Tibial nerve (tissue), 4 donors: ENCODE measurements around the gene CUL9. TPM values are rescaled to one million over a fixed set of nuclear protein-coding genes. Genes with fewer than 3 reads are reported as not detected.

ENCODE experiments used
- DNase-seq, 2 donors: peaks; one replicate each; pipeline ENCODE4 v3.0.0-alpha.2; 2019; ENCODE audit warnings: low spot score in 2 of 2
- H3K27ac ChIP-seq, 4 donors: fragments of 200-600 bp; sonication (generic) in 3 of 4; one replicate each; pipeline ENCODE4 v1.5.1; 2017 to 2019; ENCODE audit warnings: mild to moderate bottlenecking in 1 of 4
- H3K27me3 ChIP-seq, 2 donors: fragments of 200-600 bp; sonication (generic) in 1 of 2; one replicate each; pipeline versions ENCODE4 v1.5.1 to v1.6.0; 2017 to 2019
- H3K36me3 ChIP-seq, 3 donors: fragments of 200-600 bp; sonication (generic); one replicate each; pipeline ENCODE4 v1.5.1; 2018 to 2019
- H3K4me1 ChIP-seq, 4 donors: fragments of 200-600 bp; sonication (generic) in 3 of 4; one replicate each; pipeline ENCODE4 v1.5.1; 2017 to 2019
- H3K4me3 ChIP-seq, 4 donors: fragments of 200-600 bp; sonication (generic) in 3 of 4; one replicate each; pipeline ENCODE4 v1.5.1; 2017 to 2019; ENCODE audit warnings: mild to moderate bottlenecking in 1 of 4, moderate library complexity in 1 of 4
- H3K9me3 ChIP-seq, 4 donors: fragments of 200-600 bp; sonication (generic) in 3 of 4; one replicate each; pipeline ENCODE4 v1.5.1; 2017 to 2019
- CTCF ChIP-seq, 5 experiments: fragments of 200-600 bp in 3 of 5; fragments of 450-650 bp in 2 of 5; sonication (generic) in 3 of 5; IDR thresholded peaks; one replicate each; pipeline ENCODE4 v1.5.1; 2016 to 2019; ENCODE audit warnings: antibody characterized with exemption in 5 of 5, mild to moderate bottlenecking in 3 of 5, moderate library complexity in 2 of 5
- EP300 ChIP-seq, 2 donors: sonication (generic); formaldehyde crosslinking; IDR thresholded peaks; one replicate each; pipeline ENCODE4 v1.6.1; 2017; ENCODE audit warnings: antibody characterized with exemption in 2 of 2, mild to moderate bottlenecking in 1 of 2
- POLR2A ChIP-seq, 2 donors: fragments of 450-650 bp; IDR thresholded peaks; one replicate each; pipeline ENCODE4 v1.6.1; 2017; ENCODE audit warnings: antibody characterized with exemption in 2 of 2, mild to moderate bottlenecking in 2 of 2, moderate library complexity in 2 of 2
- WGBS, 2 donors: methylation state at CpG; one replicate each; pipeline ENCODE4 v1.1.5; 2018; 5-methylcytosine and 5-hydroxymethylcytosine counted together
- total RNA-seq, 4 donors: library from RNA; depleted of rRNA; stranded (reverse); fragments of >200 nt; gene quantifications; one replicate each; pipeline ENCODE4 v1.1.0, GENCODE V29; 2016

CUL9 gene
- total RNA-seq, 4 donors from 2014 or later = 47.9 to 76.2 (median 49.3) TPM

GRCh38 chr6:43199912-43200311, 17.9 kb downstream of the CUL9 start:
- Histone ChIP-seq H3K4me1 (no peaks in the 10 kb centered on the region), H3K36me3 (peaks cover 0 to 91% (median 14%) of the 10 kb centered on the region in 3 donors), H3K4me3 (no peak overlapping the region), H3K9me3 (no peaks in the 10 kb centered on the region), H3K27ac (no peak overlapping the region), H3K27me3 (no peaks in the 10 kb centered on the region)
- TF ChIP-seq EP300 (IDR thresholded peaks at IDR 0.05) (no peak), POLR2A (IDR thresholded peaks at IDR 0.05) (no peak), CTCF (IDR thresholded peaks at IDR 0.05) (no peak)
- no peak for DNase-seq
- WGBS, 2 donors = 87 to 90% methylated on average over 6 of the region's 6 CpGs

DNA sequence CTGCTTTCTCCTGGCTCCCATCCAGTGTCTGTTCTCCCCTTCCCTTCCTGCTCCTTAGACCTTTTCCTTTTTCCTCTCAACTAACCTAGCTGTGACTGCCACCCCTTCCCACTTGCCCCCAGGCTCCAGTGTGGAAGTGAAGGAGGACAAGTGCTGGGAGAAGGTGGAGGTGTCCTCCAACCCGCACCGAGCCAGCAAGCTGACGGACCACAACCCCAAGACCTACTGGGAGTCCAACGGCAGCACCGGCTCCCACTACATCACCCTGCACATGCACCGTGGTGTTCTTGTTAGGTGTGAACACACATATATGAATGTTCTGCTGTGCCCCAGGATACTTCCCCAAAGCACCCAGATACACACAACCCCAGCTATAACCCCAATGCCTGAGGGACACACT, 18.5 kb downstream of the CUL9 start:
- Histone ChIP-seq H3K27me3 (no peaks in the 10 kb centered on the region), H3K4me1 (no peaks in the 10 kb centered on the region), H3K36me3 (peaks cover 0 to 91% (median 14%) of the 10 kb centered on the region in 3 donors), H3K4me3 (no peak overlapping the region), H3K27ac (no peak overlapping the region), H3K9me3 (no peaks in the 10 kb centered on the region)
- 88 to 96% methylated on average over 6 of the region's 6 CpGs for whole genome bisulfite sequencing, 2 donors
- no peak for DNase-seq
- TF ChIP-seq POLR2A (IDR thresholded peaks at IDR 0.05) (no peak), EP300 (IDR thresholded peaks at IDR 0.05) (no peak), CTCF (IDR thresholded peaks at IDR 0.05) (no peak)

GRCh38 chr6:43202451-43202850, 20.5 kb downstream of the CUL9 start:
- no peaks in the 10 kb centered on the region for H3K4me1 ChIP-seq
- no peak overlapping the region for H3K4me3 ChIP-seq
- no peaks in the 10 kb centered on the region for H3K9me3 ChIP-seq
- TF ChIP-seq EP300 (IDR thresholded peaks at IDR 0.05) (no peak), CTCF (IDR thresholded peaks at IDR 0.05) (no peak), POLR2A (IDR thresholded peaks at IDR 0.05) (no peak)
- DNase-seq = no peak
- WGBS, 2 donors = 83 to 85% methylated on average over 5 of the region's 5 CpGs
- no peaks in the 10 kb centered on the region for H3K27me3 ChIP-seq
- no peak overlapping the region for H3K27ac ChIP-seq
- peaks cover 0 to 87% (median 7%) of the 10 kb centered on the region in 3 donors for H3K36me3 ChIP-seq

- H3K27ac ChIP-seq = no peak overlapping the region
- 88 to 92% methylated on average over 13 to 17 of the region's 17 CpGs for WGBS, 2 donors
- no peak for DNase-seq
- H3K4me3 ChIP-seq = no peak overlapping the region
- H3K27me3 ChIP-seq = no peaks in the 10 kb centered on the region
- no peak for TF ChIP-seq EP300 (IDR thresholded peaks at IDR 0.05)
- no peaks in the 10 kb centered on the region for H3K9me3 ChIP-seq
- no peaks in the 10 kb centered on the region for H3K4me1 ChIP-seq
- H3K36me3 ChIP-seq = peaks cover 0 to 82% (median 6%) of the 10 kb centered on the region in 3 donors
Measured at GRCh38 chr6:43203029-43203717, 21.2 kb downstream of the CUL9 start.

GRCh38 chr6:43203718-43204095, 21.7 kb downstream of the CUL9 start:
- H3K27me3 ChIP-seq = no peaks in the 10 kb centered on the region
- H3K36me3 ChIP-seq = peaks cover 0 to 81% (median under 1%) of the 10 kb centered on the region in 3 donors
- H3K4me1 ChIP-seq = no peaks in the 10 kb centered on the region
- no peaks in the 10 kb centered on the region for H3K9me3 ChIP-seq
- no peak overlapping the region for H3K27ac ChIP-seq
- 91 to 92% methylated on average over 8 of the region's 8 CpGs for WGBS, 2 donors
- no peak for DNase-seq
- TF ChIP-seq POLR2A (IDR thresholded peaks at IDR 0.05) = no peak
- no peak for TF ChIP-seq CTCF (IDR thresholded peaks at IDR 0.05)
- TF ChIP-seq EP300 (IDR thresholded peaks at IDR 0.05) = no peak
- no peak overlapping the region for H3K4me3 ChIP-seq
